GM19240 (cell line): ENCODE measurements around the gene MIEF1.

Experiments used
- DNase-seq: peaks from one replicate; pipeline ENCODE4 v3.0.0; 2011; ENCODE audit warnings: low spot score; ENCODE audit not compliant: insufficient read length

The MIEF1 gene

DNA sequence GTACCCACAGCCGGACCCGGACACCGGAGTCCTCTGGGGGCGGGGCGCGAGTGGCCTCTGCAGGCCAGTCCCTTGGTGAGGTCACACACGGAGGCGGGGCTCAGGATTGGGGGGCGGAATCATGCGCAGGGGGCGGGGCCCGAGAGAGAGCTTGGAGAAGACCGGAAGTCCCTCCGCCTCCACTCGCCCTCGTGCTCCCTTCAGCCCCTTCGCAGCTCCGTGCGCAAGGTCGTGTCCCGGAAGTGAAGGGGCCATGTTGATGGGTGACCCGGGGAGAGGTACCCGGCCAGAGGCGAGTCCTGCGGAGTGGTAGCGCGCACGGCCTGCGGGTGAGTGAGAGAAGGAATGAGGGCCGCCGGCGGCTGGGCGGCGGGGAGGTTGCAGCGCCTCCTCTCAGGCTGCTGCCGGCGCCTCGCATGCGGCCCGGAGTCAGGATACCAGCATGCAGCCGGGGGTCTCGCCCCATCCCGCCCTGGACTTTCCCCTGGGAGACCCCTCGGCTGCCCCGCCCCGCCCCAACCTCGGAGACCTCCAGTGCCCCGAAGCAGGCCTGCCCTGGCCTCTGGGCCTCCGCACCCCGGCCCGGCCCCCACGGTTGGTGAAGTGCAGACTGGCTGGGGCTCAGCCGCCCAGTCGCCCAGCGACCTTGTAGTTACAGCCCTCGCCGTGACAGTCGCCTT is at the start of gene MIEF1:
Gene MIEF1 (plus strand): TSS at position 182 of the 680 bp plus-strand sequence. CDS start 9,005 bp downstream, outside the sequence.
- DNase-seq = peak; percentile 95

DNA sequence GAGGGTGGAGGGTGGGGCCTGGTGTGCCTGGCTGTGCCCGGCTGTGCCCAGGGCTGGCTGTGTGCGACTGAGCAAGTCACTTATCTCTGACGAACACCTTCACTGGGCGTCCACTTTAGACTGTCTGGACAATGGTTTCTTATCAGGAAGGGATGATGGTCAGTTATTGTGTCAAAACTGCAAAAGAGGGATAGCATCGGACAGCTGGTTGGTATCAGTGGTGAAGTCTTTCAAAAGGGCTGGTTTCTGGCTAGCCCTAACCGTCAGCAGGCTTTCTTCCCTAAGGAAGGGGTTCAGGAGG is 49.4 kb upstream of the MIEF1 start:
- DNase-seq = no peak

- no peak for DNase-seq
Observed at GRCh38 chr22:39453765-39454378, 48.2 kb upstream of the MIEF1 start.

GRCh38 chr22:39454385-39454871 is 47.7 kb upstream of the MIEF1 start:
- DNase-seq = no peak

DNA sequence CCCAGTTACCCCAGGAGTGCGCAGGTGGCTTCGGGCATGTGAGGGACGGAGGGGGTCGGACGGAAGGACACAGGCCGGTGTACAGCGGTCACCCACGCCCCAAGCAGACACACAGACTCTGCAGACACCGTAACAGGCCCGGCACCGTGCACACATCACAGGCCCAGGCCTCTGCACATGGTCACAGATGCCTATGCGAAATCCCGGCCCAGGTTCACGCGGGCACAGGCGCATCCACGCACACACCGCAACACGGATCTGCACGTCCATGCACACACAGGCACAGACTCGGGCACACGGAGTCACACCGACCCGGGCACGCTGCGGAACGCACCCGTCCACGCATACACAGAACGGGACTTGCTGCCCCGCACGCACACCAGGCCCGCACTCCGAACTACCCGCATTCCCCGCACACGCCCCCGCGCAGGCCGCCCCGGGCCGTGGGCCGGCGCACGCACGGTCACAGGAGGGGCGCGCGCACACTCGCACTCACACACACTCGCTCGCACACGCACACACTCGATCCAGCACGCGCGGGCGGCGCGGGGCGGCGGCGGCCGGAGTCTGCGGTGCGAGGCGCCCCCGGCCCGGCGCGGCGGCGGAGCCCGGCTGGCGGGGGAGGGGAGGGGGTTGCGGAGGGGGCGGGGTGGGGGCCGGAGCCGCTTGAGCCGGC is 45.4 kb upstream of the MIEF1 start, which contains the start of gene MGAT3:
Gene MGAT3 (plus strand): TSS at position 491 of the 676 bp plus-strand sequence. CDS start 30,336 bp downstream, outside the sequence.
- no peak for DNase-seq

DNA sequence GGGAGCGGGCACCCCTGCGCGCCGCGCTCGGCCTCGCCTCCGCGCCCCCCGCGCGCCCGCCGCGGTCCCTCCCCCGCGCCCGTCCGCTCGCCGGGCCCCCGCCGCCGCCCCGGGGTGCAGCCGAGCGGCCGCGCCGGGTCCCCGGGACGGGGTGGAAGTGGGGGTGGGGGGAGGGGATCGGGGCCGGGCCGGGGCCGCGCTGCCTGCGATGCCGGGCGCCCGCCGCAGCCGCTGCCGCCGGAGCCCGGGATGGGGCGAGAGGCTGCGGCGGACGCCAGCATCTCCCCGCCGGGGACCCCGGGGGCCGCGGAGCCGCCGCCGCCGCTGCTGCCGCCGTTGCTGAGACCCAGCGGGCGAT is 44.9 kb upstream of the MIEF1 start:
- no peak for DNase-seq

- DNase-seq = no peak
Observed at GRCh38 chr22:39457556-39458443, 44.3 kb upstream of the MIEF1 start.

GRCh38 chr22:39458444-39459083 is 43.5 kb upstream of the MIEF1 start:
- DNase-seq = no peak

GRCh38 chr22:39459681-39460080 is 42.4 kb upstream of the MIEF1 start:
- no peak for DNase-seq

GRCh38 chr22:39462443-39463221 is 39.5 kb upstream of the MIEF1 start:
- no peak for DNase-seq

GRCh38 chr22:39463277-39463676 is 38.8 kb upstream of the MIEF1 start:
- DNase-seq = no peak

- DNase-seq = no peak
Observed at GRCh38 chr22:39463931-39464390, 38.1 kb upstream of the MIEF1 start.

DNA sequence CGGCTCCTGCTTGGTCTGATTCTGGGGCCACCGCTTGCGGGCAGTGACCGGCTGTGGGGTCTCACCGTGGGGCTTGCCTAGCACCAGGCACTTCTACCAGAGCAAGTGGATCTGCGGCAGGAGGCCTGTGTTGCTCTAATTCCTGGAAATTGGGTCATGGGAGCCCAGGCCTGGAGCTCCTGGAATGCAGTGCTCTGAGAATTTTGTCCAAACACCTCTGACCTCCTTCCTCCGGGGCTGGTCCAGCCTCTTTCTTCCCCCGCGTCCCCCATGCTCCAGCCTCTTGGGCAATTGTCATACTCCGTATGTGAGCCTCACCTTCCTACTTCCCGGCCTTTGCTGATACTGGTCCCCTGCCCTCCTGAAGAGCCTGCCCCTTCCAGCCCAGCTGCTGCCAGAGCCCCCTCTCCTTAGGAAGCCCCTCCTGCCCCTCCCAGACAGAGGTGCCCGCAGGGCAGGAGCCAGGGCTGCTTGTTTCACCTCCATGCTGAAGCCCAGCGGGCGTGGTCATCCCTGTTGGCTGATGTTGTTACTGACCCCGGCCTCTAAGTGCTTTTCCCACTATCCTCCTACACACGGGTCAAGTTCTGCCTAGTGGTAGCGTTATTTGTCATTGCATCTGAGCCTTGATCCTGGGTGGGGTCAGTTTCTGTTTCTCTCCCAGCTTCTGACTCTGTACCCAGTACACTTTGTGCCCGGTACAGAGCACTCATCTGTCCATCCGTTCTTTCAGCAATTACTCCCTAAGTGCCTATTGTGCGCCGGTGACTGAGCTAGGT is 35.7 kb upstream of the MIEF1 start:
- DNase-seq = no peak

DNA sequence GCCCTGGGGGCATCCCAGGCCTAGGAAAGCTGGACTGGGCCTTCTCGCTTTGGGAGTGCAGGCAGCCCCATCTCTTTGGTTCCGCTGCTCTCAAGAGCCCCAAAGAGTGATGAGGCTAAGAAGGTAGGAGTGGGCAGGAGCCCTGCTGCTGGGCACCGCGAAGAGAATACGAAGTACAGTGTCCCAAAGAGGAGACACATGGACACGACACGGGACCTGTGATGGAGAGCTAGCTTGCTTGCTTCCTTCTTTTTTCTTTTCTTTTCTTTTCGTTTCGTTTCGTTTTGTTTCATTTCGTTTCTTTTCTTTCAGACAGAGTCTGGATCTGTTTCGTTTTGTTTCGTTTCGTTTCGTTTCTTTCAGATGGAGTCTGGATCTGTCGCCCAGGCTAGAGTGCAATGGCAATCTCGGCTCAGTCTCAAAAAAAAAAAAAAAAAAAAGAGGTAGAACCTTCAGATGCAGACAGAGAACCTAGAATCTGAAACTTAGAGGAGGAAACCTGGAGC is 34.6 kb upstream of the MIEF1 start:
- DNase-seq = no peak

DNA sequence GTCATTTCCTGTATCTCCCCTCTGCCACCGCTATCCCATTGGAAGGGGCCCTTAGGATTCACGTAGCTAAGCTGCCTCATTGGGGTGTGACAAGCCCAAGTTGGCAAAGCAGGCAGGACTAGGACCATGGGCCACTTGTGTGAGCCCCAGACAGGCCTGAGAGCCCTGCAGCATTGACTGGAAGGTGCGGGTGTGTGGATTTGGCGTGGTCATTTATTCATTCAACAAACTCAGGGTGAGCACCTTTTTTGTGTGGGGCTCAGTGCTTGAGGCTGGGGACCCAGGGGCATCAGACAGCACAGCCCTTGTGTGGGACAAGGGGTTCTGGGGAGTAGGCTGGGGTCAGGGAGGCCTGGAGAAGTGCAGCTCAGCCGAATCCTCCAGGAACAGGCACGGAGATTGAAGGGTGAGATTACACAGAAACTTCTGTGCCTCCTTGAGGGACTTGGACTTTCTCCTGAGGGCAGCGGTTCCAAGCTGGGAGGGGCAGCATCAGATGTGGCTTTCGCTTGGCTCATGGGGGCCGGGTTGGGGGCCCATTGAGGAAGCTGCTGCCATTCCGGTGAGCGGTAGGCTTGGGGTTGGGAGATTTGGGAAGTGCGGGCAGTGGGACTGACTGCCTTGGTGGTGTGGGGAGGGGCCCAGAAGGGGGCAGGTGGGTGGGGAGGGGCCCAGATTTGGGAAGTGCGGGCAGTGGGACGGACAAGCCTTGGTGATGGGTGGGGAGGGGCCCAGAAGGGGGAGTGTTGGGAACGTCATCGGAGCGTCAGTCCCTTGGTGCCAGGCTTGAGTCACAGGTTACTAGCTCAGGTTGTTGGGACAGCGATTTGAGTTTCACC is 33.4 kb upstream of the MIEF1 start:
- DNase-seq = no peak

DNA sequence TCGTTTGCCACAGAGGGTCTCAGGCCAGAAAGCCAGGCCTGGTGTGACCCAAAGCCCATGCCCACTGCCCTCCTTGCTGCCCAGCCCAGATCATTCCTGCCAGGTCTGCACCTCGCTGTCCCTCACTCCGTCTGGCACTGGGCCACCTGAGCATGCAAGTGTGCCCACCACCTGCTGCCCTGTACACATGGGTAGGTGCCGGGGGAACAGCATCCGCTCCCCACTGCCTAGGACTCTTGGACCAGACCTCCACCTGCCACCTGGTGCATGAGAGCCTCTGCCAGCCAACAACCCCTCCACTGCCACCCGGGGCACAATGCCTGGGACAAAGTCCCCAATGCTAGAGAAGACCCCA is 32.8 kb upstream of the MIEF1 start:
- no peak for DNase-seq

GRCh38 chr22:39469681-39470450 is 32.2 kb upstream of the MIEF1 start:
- no peak for DNase-seq
